RWPE2 (cell line): ENCODE results near the gene COA7.
"Not testable (repeated sequence)": the region's sequence is repeated elsewhere in the genome, so short reads cannot be mapped to it uniquely, and the experiment has no call there.

Source experiments
- ATAC-seq: fragments of 200-7000 bp; cut with Tn5 transposase; 3 replicates; pipeline ENCODE4 v1.9.1; 2021; ENCODE audit warnings: low read depth
- DNase-seq: peaks from one replicate; pipeline ENCODE4 v3.0.0-alpha.2; 2020; ENCODE audit warnings: low spot score
- H3K27ac ChIP-seq: fragments of 450-650 bp; 2 replicates; pipeline ENCODE4 v1.5.1; 2017; ENCODE audit warnings: mild to moderate bottlenecking; ENCODE audit not compliant: poor library complexity, severe bottlenecking
- H3K27me3 ChIP-seq: fragments of 250-450 bp; sonication (Bioruptor Pico); 2 replicates; pipeline ENCODE4 v1.5.1; 2021; ENCODE audit warnings: mild to moderate bottlenecking, moderate library complexity; ENCODE audit not compliant: insufficient read depth, poor library complexity, severe bottlenecking
- H3K36me3 ChIP-seq: fragments of 250-450 bp; sonication (Bioruptor Pico); 2 replicates; pipeline ENCODE4 v1.5.1; 2020; ENCODE audit warnings: low read depth, mild to moderate bottlenecking, moderate library complexity
- H3K4me1 ChIP-seq: fragments of 250-450 bp; sonication (Bioruptor Pico); 2 replicates; pipeline ENCODE4 v1.5.1; 2021; ENCODE audit warnings: mild to moderate bottlenecking, moderate library complexity; ENCODE audit not compliant: insufficient read depth, poor library complexity, severe bottlenecking
- H3K4me3 ChIP-seq: fragments of 250-450 bp; sonication (Bioruptor Pico); 2 replicates; pipeline ENCODE4 v1.5.1; 2021; ENCODE audit warnings: mild to moderate bottlenecking, moderate library complexity; ENCODE audit not compliant: severe bottlenecking
- H3K9me3 ChIP-seq: fragments of 250-450 bp; sonication (Bioruptor Pico); 2 replicates; pipeline ENCODE4 v1.5.1; 2021; ENCODE audit warnings: mild to moderate bottlenecking, moderate library complexity; ENCODE audit not compliant: severe bottlenecking
- TF ChIP-seq, protein P1 (sequence below): fragments of 450-650 bp; IDR thresholded peaks from one replicate; pipeline ENCODE4 v1.5.1; 2017; ENCODE audit warnings: mild to moderate bottlenecking, moderate library complexity; ENCODE audit not compliant: poor library complexity, severe bottlenecking

COA7 gene

DNA sequence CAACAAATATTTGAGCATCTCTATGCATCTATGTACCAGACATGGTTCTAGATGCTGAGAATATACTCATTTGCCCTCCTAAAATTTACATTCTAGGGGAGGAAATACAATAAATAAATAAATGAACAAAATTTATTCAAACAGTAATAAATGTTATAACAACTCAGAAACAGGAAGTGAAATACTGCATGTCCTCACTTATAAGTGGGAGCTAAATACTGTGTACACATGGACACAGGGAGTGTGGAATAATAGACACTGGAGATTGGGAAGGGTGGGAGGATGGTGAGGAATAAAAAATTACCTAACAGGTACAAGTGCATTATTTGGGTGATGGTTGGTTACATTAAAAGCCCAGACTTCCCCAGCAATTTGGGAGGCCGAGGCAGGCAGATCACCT lies 4.3 kb downstream of the COA7 start:
- Histone ChIP-seq H3K4me1 (peaks cover 3% of the 10 kb centered on the region), H3K9me3 (no peaks in the 10 kb centered on the region), H3K36me3 (peaks cover 46% of the 10 kb centered on the region), H3K4me3 (no peak overlapping the region), H3K27me3 (no peaks in the 10 kb centered on the region), H3K27ac (no peak overlapping the region)
- TF ChIP-seq, protein P1, sequence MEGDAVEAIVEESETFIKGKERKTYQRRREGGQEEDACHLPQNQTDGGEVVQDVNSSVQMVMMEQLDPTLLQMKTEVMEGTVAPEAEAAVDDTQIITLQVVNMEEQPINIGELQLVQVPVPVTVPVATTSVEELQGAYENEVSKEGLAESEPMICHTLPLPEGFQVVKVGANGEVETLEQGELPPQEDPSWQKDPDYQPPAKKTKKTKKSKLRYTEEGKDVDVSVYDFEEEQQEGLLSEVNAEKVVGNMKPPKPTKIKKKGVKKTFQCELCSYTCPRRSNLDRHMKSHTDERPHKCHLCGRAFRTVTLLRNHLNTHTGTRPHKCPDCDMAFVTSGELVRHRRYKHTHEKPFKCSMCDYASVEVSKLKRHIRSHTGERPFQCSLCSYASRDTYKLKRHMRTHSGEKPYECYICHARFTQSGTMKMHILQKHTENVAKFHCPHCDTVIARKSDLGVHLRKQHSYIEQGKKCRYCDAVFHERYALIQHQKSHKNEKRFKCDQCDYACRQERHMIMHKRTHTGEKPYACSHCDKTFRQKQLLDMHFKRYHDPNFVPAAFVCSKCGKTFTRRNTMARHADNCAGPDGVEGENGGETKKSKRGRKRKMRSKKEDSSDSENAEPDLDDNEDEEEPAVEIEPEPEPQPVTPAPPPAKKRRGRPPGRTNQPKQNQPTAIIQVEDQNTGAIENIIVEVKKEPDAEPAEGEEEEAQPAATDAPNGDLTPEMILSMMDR: no peak
- ATAC-seq: no peak
- DNase-seq: no peak

DNA sequence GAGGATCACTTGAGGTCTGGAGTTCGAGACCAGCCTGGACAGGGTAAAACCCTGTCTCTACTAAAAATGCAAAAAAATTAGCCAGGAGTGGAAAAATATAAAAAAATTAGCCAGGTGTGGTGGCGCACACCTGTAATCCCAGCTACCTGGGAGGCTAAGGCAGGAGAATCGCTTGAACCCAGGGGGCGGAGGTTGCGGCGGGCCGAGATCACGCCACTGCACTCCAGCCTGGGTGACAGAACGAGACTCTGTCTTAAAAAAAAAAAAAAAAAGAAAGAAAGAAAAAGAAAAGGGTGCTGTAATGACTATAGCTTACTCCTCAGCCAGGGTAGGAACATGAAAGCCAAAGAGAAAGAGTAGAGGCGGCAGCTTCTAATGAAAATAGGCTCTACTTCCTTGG lies 4.8 kb downstream of the COA7 start:
- H3K9me3 ChIP-seq, H3K27ac ChIP-seq, H3K4me3 ChIP-seq, DNase-seq, ATAC-seq, H3K27me3 ChIP-seq, H3K4me1 ChIP-seq: not testable (repeated sequence)
- H3K36me3 ChIP-seq: peaks cover 51% of the 10 kb centered on the region

DNA sequence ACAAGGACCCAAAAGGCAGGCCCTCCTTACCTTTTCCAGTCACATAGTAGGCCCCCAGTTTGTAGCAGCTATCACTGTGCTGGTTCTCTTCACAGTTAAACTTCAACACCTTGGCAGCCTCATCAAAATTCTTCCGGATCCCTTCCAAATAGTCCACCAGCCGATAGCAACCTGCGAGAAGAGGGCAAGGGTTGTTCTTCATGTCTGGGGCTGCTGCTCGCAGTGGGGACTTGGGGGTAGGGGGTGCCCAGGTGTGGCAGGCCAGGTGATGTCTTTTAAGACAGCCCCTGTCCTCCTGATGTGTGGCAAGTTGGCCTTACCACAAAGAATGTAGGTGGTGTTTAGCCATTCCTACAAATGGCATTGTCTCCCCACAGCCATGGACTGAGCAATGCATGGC lies 5.5 kb downstream of the COA7 start:
- Histone ChIP-seq H3K36me3 (peaks cover 58% of the 10 kb centered on the region), H3K27me3 (no peaks in the 10 kb centered on the region), H3K27ac (no peak overlapping the region), H3K9me3 (no peaks in the 10 kb centered on the region), H3K4me3 (no peak overlapping the region), H3K4me1 (no peaks in the 10 kb centered on the region)
- no peak for ATAC-seq
- TF ChIP-seq, protein P1: no peak
- no peak for DNase-seq

DNA sequence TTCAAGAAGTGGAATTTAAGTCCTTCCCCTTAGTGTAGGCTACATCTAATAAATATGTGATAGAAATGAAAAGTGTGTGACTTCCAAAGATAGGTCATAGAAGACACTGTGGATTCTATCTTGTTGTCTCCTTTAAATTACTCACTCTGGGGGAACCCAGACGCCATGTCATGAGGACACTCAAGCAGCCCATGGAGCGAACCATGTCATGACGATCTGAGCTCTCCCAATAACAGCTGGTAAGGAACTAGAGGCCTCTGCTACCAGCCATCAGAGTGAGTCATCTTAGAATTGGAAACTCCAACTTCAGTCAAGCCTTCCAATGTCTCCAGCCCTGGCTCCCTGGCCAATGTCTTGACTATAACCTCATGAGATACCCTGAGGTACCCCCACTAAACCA lies 6.3 kb downstream of the COA7 start:
- Histone ChIP-seq H3K4me3 (no peak overlapping the region), H3K9me3 (no peaks in the 10 kb centered on the region), H3K4me1 (no peaks in the 10 kb centered on the region), H3K27me3 (no peaks in the 10 kb centered on the region), H3K27ac (no peak overlapping the region), H3K36me3 (peaks cover 66% of the 10 kb centered on the region)
- ATAC-seq (no peak), DNase-seq (no peak)
- TF ChIP-seq, protein P1: no peak

DNA sequence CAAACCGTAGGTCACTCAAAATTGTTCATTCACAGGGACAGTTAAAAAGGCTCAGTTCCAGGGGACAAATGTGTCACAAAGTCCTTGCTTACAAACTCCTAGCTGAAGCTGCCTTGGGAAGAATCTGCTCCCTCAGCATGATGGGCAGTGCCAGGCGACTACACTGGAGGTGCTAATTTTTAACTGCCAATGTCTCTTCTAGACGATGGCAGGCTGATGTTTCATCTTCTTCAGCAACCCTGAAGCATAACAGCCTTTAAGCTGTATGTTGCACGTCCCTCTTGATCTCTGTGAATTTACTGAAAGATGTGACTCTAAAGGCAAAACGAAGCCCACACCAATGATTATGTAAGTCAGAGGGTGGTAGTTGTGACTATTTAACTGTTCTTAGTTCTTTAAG lies 11.3 kb downstream of the COA7 start:
- Histone ChIP-seq H3K36me3 (peaks cover 60% of the 10 kb centered on the region), H3K9me3 (no peaks in the 10 kb centered on the region), H3K27ac (no peak overlapping the region), H3K4me3 (no peak overlapping the region), H3K27me3 (no peaks in the 10 kb centered on the region), H3K4me1 (no peaks in the 10 kb centered on the region)
- DNase-seq (no peak), ATAC-seq (no peak)
- TF ChIP-seq, protein P1: no peak
